Sigmoid colon (tissue), 7 donors: ENCODE measurements around the gene YARS1. TPM values are rescaled to one million over a fixed set of nuclear protein-coding genes. Genes with fewer than 3 reads are reported as not detected.

Source experiments
- DNase-seq: peaks from one replicate; pipeline ENCODE4 v3.0.0-alpha.2; 2019
- H3K27ac ChIP-seq, 4 donors: fragments of 200-600 bp; sonication (generic); one replicate each; pipeline ENCODE4 v1.5.1; 2016 to 2019; ENCODE audit warnings: mild to moderate bottlenecking in 1 of 4
- H3K27me3 ChIP-seq, 3 donors: fragments of 200-600 bp; sonication (generic); one replicate each; pipeline ENCODE4 v1.5.1; 2019; ENCODE audit warnings: mild to moderate bottlenecking in 1 of 3
- H3K36me3 ChIP-seq, 4 donors: fragments of 200-600 bp; sonication (generic); one replicate each; pipeline ENCODE4 v1.5.1; 2016 to 2019
- H3K4me1 ChIP-seq, 4 donors: fragments of 200-600 bp; sonication (generic); one replicate each; pipeline ENCODE4 v1.5.1; 2017 to 2019
- H3K4me3 ChIP-seq, 4 donors: fragments of 200-600 bp; sonication (generic); one replicate each; pipeline ENCODE4 v1.5.1; 2017 to 2019; ENCODE audit warnings: mild to moderate bottlenecking in 2 of 4, moderate library complexity in 1 of 4
- H3K9me3 ChIP-seq, 4 donors: fragments of 200-600 bp in 3 of 4; sonication (generic) in 3 of 4; one replicate each; pipeline versions ENCODE4 v1.5.1 to v1.6.1; 2013 to 2019
- CTCF ChIP-seq, 4 experiments: fragments of 450-650 bp in 3 of 4; fragments of 200-600 bp in 1 of 4; IDR thresholded peaks; one replicate each; pipeline ENCODE4 v1.5.1; 2016 to 2019; ENCODE audit warnings: antibody characterized with exemption in 4 of 4, mild to moderate bottlenecking in 3 of 4, moderate library complexity in 2 of 4
- EP300 ChIP-seq, 4 donors: sonication (generic); formaldehyde crosslinking; IDR thresholded peaks; one replicate each; pipeline ENCODE4 v1.6.1; 2017; ENCODE audit warnings: antibody characterized with exemption in 4 of 4
- POLR2A ChIP-seq, 2 donors: fragments of 450-650 bp; IDR thresholded peaks; one replicate each; pipeline ENCODE4 v1.6.1; 2016; ENCODE audit warnings: antibody characterized with exemption in 2 of 2, mild to moderate bottlenecking in 2 of 2, moderate library complexity in 2 of 2
- POLR2AphosphoS5 ChIP-seq, 4 donors: sonication (generic); formaldehyde crosslinking; IDR thresholded peaks; one replicate each; pipeline ENCODE4 v1.6.1; 2017; ENCODE audit warnings: antibody characterized with exemption in 4 of 4
- WGBS, 2 donors: extraction: QIAGEN DNeasy Blood & Tissue Kit; methylation state at CpG; one replicate each; pipeline ENCODE4 v1.1.7; 2013; 5-methylcytosine and 5-hydroxymethylcytosine counted together
- intact Hi-C: fragments of 100-400 bp; cut with DNase I; formaldehyde crosslinking; loops from one replicate; pipeline ENCODE4 v1.15.1; 2023
- polyA plus RNA-seq, 3 donors: library from polyadenylated mRNA; stranded (reverse); fragments of 200-250 nt; gene quantifications; one replicate each; pipeline ENCODE4 v1.2.3, GENCODE V29; 2013
- total RNA-seq, 4 donors: library from RNA; depleted of rRNA; stranded (reverse); fragments of >200 nt; gene quantifications; one replicate each; pipeline ENCODE4 v1.1.0, GENCODE V29; 2016
- donor health status: healthy with polysubstance abuse.
- donor health status: Bipolar disorder and iron deficiency.
- donor health status: healthy.

Gene YARS1
- total and polyA plus RNA-seq, 7 donors: 28.7 to 65.2 (median 33.6) TPM

- TF ChIP-seq POLR2A (IDR thresholded peaks at IDR 0.05) (no peak), EP300 (IDR thresholded peaks at IDR 0.05) (no peak), CTCF (IDR thresholded peaks at IDR 0.05) (no peak), POLR2AphosphoS5 (IDR thresholded peaks at IDR 0.05) (no peak)
- peaks cover 0 to 34% (median 22%) of the 10 kb centered on the region in 4 donors for H3K4me1 ChIP-seq
- 67 to 71% methylated on average over 10 of the region's 10 CpGs for WGBS, 2 donors
- H3K27ac ChIP-seq: peak overlapping the region; percentile 0 to 80 (median 59)
- intact Hi-C loops: no loop called here
- no peaks in the 10 kb centered on the region for H3K36me3 ChIP-seq
- peak overlapping the region in 3 of 4 donors; percentile 57 to 80 (median 64) for H3K4me3 ChIP-seq
- DNase-seq: no peak
- H3K9me3 ChIP-seq: no peaks in the 10 kb centered on the region
- no peaks in the 10 kb centered on the region for H3K27me3 ChIP-seq
Observed at GRCh38 chr1:32755098-32755809, 61.9 kb downstream of the YARS1 start.

GRCh38 chr1:32754317-32755097, 62.7 kb downstream of the YARS1 start:
- Histone ChIP-seq H3K27ac (peak overlapping the region; percentile 0 to 80 (median 59)), H3K9me3 (no peaks in the 10 kb centered on the region), H3K27me3 (no peaks in the 10 kb centered on the region), H3K36me3 (no peaks in the 10 kb centered on the region), H3K4me3 (peak overlapping the region; percentile 37 to 80 (median 60)), H3K4me1 (peaks cover 0 to 27% (median 20%) of the 10 kb centered on the region in 4 donors)
- WGBS, 2 donors: 11 to 20% methylated on average over 47 of the region's 47 CpGs
- intact Hi-C loops: no loop called here
- TF ChIP-seq EP300 (IDR thresholded peaks at IDR 0.05) (no peak), POLR2A (IDR thresholded peaks at IDR 0.05) (no peak), CTCF (IDR thresholded peaks at IDR 0.05) (no peak), POLR2AphosphoS5 (IDR thresholded peaks at IDR 0.05) (peak in 1 of 4 donors; percentile 6)
- no peak for DNase-seq

GRCh38 chr1:32753532-32754316, 63.4 kb downstream of the YARS1 start:
- H3K4me3 ChIP-seq: peak overlapping the region; percentile 37 to 80 (median 60)
- peak; percentile 80 for DNase-seq
- peak overlapping the region; percentile 0 to 80 (median 59) for H3K27ac ChIP-seq
- no peaks in the 10 kb centered on the region for H3K9me3 ChIP-seq
- TF ChIP-seq EP300 (IDR thresholded peaks at IDR 0.05) (no peak), CTCF (IDR thresholded peaks at IDR 0.05) (no peak), POLR2A (IDR thresholded peaks at IDR 0.05) (no peak), POLR2AphosphoS5 (IDR thresholded peaks at IDR 0.05) (no peak)
- intact Hi-C loops: no loop called here
- WGBS, 2 donors: 2 to 3% methylated on average over 66 of the region's 66 CpGs
- H3K27me3 ChIP-seq: no peaks in the 10 kb centered on the region
- H3K4me1 ChIP-seq: peaks cover 0 to 22% (median 20%) of the 10 kb centered on the region in 4 donors
- no peaks in the 10 kb centered on the region for H3K36me3 ChIP-seq

- no peak overlapping the region for H3K27ac ChIP-seq
- H3K4me3 ChIP-seq: no peak overlapping the region
- H3K36me3 ChIP-seq: no peaks in the 10 kb centered on the region
- H3K4me1 ChIP-seq: peaks cover 0 to 19% (median 17%) of the 10 kb centered on the region in 4 donors
- H3K9me3 ChIP-seq: no peaks in the 10 kb centered on the region
- intact Hi-C loops: no loop called here
- DNase-seq: no peak
- TF ChIP-seq POLR2AphosphoS5 (IDR thresholded peaks at IDR 0.05) (no peak), EP300 (IDR thresholded peaks at IDR 0.05) (no peak), POLR2A (IDR thresholded peaks at IDR 0.05) (no peak), CTCF (IDR thresholded peaks at IDR 0.05) (no peak)
- H3K27me3 ChIP-seq: no peaks in the 10 kb centered on the region
- WGBS, 2 donors: 56 to 67% methylated on average over 3 of the region's 3 CpGs
Observed at GRCh38 chr1:32749771-32750170, 67.4 kb downstream of the YARS1 start.
